ENCODE data around the gene LBP.

Gene LBP

GRCh38 chr20:38350879-38351775, 4.8 kb downstream of the LBP start:
- Histone ChIP-seq H3K4me1 (ENCODE audit: insufficient read depth, poor library complexity, severe bottlenecking) (no peaks in the 10 kb centered on the region), H3K4me3 (ENCODE audit: severe bottlenecking) (no peak overlapping the region), H3K27ac (ENCODE audit: poor library complexity, severe bottlenecking) (no peak overlapping the region), H3K27me3 (ENCODE audit: insufficient read depth, poor library complexity, severe bottlenecking) (no peaks in the 10 kb centered on the region), H3K36me3 (ENCODE audit: low read depth) (no peaks in the 10 kb centered on the region), H3K9me3 (ENCODE audit: severe bottlenecking) (no peaks in the 10 kb centered on the region)
- no peak for DNase-seq (ENCODE audit: low spot score)
- TF ChIP-seq CTCF (IDR thresholded peaks at IDR 0.05; ENCODE audit: poor library complexity, severe bottlenecking): no peak
- ATAC-seq (ENCODE audit: low read depth): no peak; the same call in 2 of the 3 replicates

GRCh38 chr20:38353316-38353715, 7.0 kb downstream of the LBP start:
- TF ChIP-seq CTCF (IDR thresholded peaks at IDR 0.05; ENCODE audit: poor library complexity, severe bottlenecking): no peak
- ATAC-seq (ENCODE audit: low read depth): no peak
- Histone ChIP-seq H3K27ac (ENCODE audit: poor library complexity, severe bottlenecking) (no peak overlapping the region), H3K4me1 (ENCODE audit: insufficient read depth, poor library complexity, severe bottlenecking) (no peaks in the 10 kb centered on the region), H3K4me3 (ENCODE audit: severe bottlenecking) (no peak overlapping the region), H3K9me3 (ENCODE audit: severe bottlenecking) (no peaks in the 10 kb centered on the region), H3K36me3 (ENCODE audit: low read depth) (no peaks in the 10 kb centered on the region), H3K27me3 (ENCODE audit: insufficient read depth, poor library complexity, severe bottlenecking) (no peaks in the 10 kb centered on the region)
- DNase-seq (ENCODE audit: low spot score): no peak

- no peak overlapping the region for H3K4me3 ChIP-seq (ENCODE audit: severe bottlenecking)
- ATAC-seq (ENCODE audit: low read depth) (no peak), DNase-seq (ENCODE audit: low spot score) (no peak)
- H3K4me1 ChIP-seq (ENCODE audit: insufficient read depth, poor library complexity, severe bottlenecking): no peaks in the 10 kb centered on the region
- TF ChIP-seq CTCF (IDR thresholded peaks at IDR 0.05; ENCODE audit: poor library complexity, severe bottlenecking): no peak
- H3K9me3 ChIP-seq (ENCODE audit: severe bottlenecking): no peaks in the 10 kb centered on the region
- no peaks in the 10 kb centered on the region for H3K27me3 ChIP-seq (ENCODE audit: insufficient read depth, poor library complexity, severe bottlenecking)
- no peak overlapping the region for H3K27ac ChIP-seq (ENCODE audit: poor library complexity, severe bottlenecking)
- no peaks in the 10 kb centered on the region for H3K36me3 ChIP-seq (ENCODE audit: low read depth)
Observed at GRCh38 chr20:38354227-38354626, 7.9 kb downstream of the LBP start.

- no peak overlapping the region for H3K27ac ChIP-seq (ENCODE audit: poor library complexity, severe bottlenecking)
- H3K36me3 ChIP-seq (ENCODE audit: low read depth): no peaks in the 10 kb centered on the region
- DNase-seq (ENCODE audit: low spot score) (no peak), ATAC-seq (ENCODE audit: low read depth) (peak; percentile 55)
- no peaks in the 10 kb centered on the region for H3K9me3 ChIP-seq (ENCODE audit: severe bottlenecking)
- H3K4me3 ChIP-seq (ENCODE audit: severe bottlenecking): no peak overlapping the region
- TF ChIP-seq CTCF (IDR thresholded peaks at IDR 0.05; ENCODE audit: poor library complexity, severe bottlenecking): no peak
- H3K4me1 ChIP-seq (ENCODE audit: insufficient read depth, poor library complexity, severe bottlenecking): no peaks in the 10 kb centered on the region
- no peaks in the 10 kb centered on the region for H3K27me3 ChIP-seq (ENCODE audit: insufficient read depth, poor library complexity, severe bottlenecking)
Observed at GRCh38 chr20:38355161-38356012, 9.1 kb downstream of the LBP start.
